Epithelial cell of proximal tubule (primary cell): Measurements from ENCODE around the gene EBNA1BP2. TPM values are rescaled to one million over a fixed set of nuclear protein-coding genes. Genes with fewer than 3 reads are reported as not detected.

Source experiments
- DNase-seq: peaks from one replicate; pipeline ENCODE4 v3.0.0-alpha.2; 2011; ENCODE audit warnings: low read depth
- H3K4me3 ChIP-seq: 2 replicates; pipeline ENCODE4 v1.5.1; 2011; ENCODE audit warnings: low read depth, mild to moderate bottlenecking, low read length
- CTCF ChIP-seq: conservative IDR thresholded peaks from 2 replicates; pipeline ENCODE4 v1.5.1; 2012; ENCODE audit warnings: low read depth, mild to moderate bottlenecking, low read length
- total RNA-seq: library from RNA; depleted of rRNA; stranded (reverse); fragments of >200 nt; gene quantifications from 2 replicates; pipeline ENCODE4 v1.2.3, GENCODE V29; 2015

Gene EBNA1BP2
- total RNA-seq, 1 donor from 2014 or later: 117 TPM

- H3K4me3 ChIP-seq: no peak overlapping the region
- no peak for TF ChIP-seq CTCF
- DNase-seq: no peak
These were observed 34.5 kb downstream of the EBNA1BP2 start for GRCh38 chr1:43137445-43138052.

- TF ChIP-seq CTCF: no peak
- DNase-seq: no peak
These were observed 36.0 kb downstream of the EBNA1BP2 start for GRCh38 chr1:43135857-43136781.

GRCh38 chr1:43134640-43135039 lies 37.5 kb downstream of the EBNA1BP2 start:
- no peak for TF ChIP-seq CTCF
- no peak overlapping the region for H3K4me3 ChIP-seq
- no peak for DNase-seq

More at GRCh38 chr1:43135857-43136781, 36.0 kb downstream of the EBNA1BP2 start:
- no peak overlapping the region for H3K4me3 ChIP-seq

- TF ChIP-seq CTCF: no peak
- no peak for DNase-seq
- H3K4me3 ChIP-seq: no peak overlapping the region
These were observed 38.0 kb downstream of the EBNA1BP2 start for GRCh38 chr1:43134068-43134467.

GRCh38 chr1:43129426-43129825 lies 42.7 kb downstream of the EBNA1BP2 start:
- TF ChIP-seq CTCF: no peak
- DNase-seq: no peak
- no peak overlapping the region for H3K4me3 ChIP-seq

GRCh38 chr1:43128816-43129215 lies 43.3 kb downstream of the EBNA1BP2 start:
- no peak for TF ChIP-seq CTCF
- DNase-seq: no peak
- no peak overlapping the region for H3K4me3 ChIP-seq
